Measurements from ENCODE around the gene SEC61A2.

The SEC61A2 gene

DNA sequence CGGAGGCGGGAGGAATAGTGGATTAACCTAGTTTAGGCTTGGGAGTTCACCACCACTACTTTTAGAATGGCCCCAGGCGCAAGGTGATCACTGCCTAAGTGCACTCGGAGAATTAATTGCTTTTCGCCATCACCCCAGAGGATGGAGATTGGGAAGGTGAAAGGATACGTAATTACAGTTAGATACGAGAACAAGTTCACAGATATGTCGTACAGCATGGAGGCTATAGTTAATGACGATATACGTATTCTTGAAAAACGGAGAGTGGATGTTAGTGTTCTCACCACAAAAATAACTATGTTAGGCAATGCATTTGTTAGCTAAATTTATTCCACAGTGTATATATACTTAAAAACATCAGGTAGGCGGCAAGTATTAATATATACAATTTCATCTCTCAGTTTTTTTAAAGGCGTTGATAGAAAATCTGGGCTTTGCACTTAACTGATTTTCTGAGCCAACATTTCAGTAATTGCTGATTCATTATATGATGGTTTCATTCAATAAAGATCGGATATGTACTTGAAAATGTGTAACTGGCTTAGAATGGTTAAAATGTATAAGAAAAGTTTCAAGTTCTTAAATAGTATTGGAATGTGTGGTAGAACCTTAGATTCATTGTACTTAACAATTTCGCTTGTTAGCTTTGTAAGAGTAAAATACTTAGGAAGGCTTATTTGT lies 67.2 kb downstream of the SEC61A2 start:
- DNase-seq: no peak

DNA sequence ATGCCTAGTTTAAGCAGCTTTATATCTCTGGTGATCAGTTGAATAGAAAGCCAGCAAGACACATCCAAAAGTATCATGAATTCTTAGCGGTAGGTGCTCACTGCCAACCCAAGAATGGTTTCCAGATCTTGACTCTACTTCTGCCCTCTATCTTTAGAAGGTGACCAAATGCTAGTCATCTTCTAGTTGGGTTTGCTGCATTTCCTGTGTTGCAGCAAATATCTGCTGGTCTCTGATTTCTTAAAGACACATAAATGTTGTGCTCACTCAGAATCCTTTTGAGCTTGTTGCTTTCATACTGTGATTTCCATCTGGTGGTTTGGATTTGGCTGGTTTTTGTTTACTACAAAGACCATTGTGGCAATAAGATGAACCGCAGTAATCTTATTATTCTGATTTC lies 68.7 kb downstream of the SEC61A2 start:
- no peak for DNase-seq

DNA sequence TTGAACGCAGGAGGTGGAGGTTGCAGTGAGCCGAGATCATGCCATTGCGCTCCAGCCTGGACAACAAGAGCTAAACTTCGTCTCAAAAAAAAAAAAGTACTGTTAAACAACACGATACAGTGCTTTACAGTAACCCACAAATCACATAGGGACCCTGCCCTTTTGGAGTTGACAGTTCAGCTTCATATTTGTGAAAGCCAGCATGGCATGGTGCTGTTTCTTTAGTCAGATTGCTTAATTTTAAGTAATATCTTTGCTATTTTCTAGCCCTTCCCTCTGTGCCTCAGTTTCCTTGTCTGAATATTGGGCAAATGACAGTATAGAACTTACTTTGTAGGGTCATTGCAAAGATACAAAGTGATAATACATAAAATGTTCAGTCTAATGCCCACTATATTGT lies 71.4 kb downstream of the SEC61A2 start:
- DNase-seq: no peak

DNA sequence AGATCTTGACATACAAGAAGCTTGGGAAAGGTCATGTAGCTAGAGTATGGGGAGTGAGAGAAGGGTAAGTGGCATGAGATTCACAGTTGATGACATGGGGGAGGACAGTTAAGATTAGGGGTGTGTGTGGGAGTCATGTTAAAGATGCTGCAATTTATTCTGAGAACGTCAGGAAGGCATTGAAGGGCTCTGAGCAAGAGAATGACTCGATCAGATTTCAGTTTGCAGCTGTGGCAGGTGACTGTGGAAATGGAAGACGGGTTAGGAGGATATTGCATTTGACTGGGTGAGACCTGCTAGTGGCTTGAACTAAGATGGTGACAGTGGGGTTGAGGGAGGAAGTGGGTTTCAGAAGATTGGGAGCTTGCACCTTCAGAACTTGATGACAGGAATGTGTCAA lies 72.1 kb downstream of the SEC61A2 start:
- no peak for DNase-seq

DNA sequence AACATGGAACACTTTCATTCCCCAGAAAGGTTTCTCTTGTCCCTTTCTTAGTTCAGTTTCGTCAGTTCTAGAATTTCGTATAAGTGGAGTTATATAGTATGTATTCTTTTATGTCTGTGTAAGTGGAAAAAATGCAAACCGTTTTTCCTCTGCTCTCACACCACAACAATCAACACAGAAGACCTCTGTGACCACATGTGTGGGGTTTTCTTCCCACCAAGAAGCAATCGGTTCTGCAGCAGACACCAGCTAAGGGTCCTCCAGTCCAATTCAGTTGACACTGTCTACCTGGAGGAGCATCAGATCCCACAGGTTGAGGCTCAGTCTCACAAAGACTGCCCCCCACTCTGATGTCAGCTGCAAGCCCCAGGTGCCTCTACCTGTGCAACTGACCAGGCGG lies 72.7 kb downstream of the SEC61A2 start:
- DNase-seq: no peak

DNA sequence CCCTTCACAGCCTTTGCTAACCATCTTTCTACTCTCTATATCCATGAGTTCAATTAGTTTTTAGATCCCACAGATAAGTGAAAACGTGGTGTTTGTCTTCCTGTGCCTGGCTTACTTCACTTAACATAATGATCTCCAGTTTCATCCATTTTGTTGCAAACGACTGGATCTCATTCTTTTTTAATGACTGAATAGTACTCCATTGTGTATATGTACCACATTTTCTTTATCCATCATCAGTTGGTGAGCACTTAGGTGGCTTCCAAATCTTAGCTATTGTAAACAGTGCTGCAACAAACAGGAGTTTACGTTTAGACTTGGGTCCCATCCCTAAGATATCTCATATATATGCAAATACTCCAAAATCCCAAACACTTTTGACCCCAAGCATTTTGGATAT lies 75.6 kb downstream of the SEC61A2 start:
- DNase-seq: no peak

DNA sequence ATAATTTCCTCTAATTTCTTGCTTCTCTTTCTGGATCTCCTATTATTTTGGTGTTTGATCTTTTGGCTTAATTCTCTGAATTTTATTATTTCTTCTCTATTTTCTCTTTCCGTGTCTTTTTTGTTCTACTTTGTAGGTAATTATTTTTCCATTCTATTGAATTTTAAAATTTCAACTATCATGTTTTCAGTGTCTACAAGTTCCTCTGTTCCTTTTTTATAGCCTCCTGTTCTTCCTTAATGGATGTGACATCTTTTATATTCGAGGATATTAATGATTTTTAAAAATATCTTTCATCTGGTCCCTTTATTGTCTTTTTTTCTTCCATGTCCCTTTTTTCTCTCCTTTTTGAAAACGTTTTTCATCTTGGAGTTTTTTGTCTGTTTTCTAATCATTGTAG lies 77.6 kb downstream of the SEC61A2 start:
- no peak for DNase-seq

DNA sequence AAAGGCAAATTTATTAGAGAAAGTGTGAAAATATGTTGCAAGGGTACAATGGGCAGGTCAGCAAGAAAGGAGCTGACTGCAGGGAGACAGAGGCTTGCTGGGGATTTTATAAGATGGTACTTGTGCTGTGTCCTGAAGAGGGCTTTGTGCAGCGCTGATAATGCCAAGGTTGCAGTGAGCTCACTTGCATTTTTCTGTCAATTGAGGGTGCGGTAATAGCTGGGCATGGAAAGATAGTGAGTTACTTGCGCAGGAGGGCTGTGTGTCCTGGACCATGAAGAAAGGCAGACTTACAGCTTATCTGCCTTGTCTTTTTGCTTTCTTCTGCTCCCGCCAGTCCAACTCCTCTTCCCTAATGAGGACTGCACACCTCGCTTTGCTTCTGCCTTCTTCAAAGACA lies 79.0 kb downstream of the SEC61A2 start:
- DNase-seq: no peak

DNA sequence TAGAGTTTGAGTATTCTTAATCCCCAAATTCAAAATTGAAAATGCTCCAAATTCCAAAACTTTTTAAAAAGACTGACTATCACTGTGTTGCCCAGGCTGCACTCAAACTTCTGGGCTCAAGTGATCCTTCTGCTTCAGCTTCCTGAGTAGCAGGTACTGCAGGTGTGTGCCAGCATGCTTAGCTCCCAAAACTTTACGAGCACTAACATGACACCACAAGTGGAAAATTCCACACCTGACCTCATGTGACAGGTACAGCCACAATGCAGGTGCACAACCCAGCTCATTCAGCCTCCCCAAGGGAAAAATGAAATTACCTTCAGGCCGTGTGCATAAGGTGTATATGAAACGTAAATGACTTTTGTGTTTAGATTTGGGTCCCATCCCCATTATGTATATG lies 83.0 kb downstream of the SEC61A2 start:
- DNase-seq: no peak

DNA sequence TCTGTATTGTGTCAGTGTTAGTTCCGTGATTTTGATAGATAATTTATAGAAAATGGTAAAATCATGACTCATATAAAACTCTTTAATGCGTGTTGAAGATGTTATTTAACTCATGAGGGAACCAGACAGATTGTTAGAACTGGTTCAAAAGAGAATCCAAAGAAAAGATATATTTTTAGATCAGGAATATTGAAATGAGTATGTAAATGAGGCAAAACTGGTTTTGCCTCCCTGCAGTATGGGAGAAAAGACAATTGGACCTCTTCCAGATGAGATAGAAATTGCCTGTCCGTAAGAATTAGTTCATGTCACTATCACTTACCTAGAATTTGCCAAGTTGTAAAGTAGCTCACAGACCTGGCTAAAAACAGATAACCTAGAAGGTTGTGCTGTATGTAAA lies 84.1 kb downstream of the SEC61A2 start:
- no peak for DNase-seq

DNA sequence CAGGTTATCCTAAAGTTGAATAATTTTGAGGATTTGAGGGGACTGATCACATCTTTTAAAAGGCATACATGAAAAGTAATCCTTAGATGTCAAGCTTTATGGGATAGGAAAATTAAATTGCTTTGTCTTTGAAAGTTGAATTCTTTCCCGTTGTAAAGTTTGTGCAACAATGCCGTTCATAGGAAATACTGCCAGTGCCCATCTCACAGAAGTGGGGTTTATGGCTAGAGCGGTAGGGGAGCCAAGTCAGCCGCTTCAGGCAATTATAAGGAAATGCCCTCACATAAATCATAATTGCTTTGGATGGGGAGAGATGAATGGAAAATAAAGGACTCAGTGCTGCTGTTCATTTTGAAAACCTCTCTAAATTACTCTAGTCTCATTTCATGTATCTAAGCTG lies 84.6 kb downstream of the SEC61A2 start:
- no peak for DNase-seq

DNA sequence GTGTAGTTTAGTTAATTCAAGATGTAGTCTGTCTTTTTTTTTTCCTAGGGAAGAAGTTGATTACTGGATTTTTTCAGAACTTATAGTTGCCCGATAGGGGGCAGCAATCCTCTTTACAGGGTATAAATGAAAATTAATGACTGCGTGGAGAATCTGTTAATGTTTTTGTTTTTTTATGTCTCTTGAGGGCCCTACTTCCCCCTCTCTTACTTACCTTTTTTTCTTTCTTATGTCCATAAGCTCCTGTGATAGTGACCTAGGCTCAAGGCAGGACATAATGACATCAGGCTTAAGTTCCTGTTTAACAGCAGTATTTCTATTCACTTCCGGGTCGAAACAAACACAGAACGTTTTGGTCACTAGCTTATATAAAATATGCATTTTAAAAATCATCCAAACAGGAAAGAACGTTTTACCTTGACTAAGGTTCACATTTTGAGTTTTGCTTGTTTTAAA lies 85.3 kb downstream of the SEC61A2 start:
- DNase-seq: no peak
